ENCODE measurements around the gene SCGB1A1. TPM values are rescaled to one million over a fixed set of nuclear protein-coding genes. Genes with fewer than 3 reads are reported as not detected.

SCGB1A1 gene
- total and polyA plus RNA-seq, 2 of the 13 experiments (the other 11 are each of a cell fraction or from before 2014, with no cell fraction given), result not detected

DNA sequence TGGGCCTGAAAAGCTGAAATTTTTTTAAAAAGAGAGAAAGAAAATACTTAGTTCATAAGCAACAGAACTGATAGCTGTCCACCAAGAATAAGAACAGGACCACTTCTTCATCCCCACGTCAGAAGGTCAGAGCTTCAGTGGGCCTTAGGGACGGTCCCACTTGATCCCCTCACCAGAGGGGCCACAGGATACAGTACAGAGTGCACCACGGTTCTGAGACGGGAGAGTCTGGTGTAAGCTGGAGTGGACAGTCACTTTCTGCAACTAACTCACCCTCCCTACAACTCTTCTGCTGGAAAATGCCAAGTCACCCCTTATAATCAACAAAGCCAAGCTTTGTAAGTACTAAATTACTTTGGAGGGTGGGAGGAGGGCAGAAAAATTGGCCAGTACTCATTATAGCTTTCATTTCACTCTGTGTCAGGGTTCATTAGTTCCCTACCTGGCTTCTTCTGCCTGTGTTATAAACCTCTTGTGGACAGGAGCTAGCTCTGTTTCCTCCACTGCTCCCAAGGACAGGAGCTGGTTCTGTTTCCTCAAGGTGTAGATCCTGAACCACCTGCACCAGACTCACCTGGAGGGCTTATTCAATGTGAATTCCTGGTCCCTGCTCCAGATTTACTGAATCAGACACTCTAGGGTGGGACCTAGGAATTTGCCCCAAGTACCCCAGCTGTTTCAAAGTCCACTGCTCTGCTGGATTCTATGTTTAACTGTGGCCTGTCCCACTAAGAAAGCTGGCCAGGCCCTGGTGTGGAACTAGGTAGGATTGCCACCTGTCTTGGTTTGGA, 39.6 kb downstream of the SCGB1A1 start (continued):
- TF ChIP-seq, protein P1, sequence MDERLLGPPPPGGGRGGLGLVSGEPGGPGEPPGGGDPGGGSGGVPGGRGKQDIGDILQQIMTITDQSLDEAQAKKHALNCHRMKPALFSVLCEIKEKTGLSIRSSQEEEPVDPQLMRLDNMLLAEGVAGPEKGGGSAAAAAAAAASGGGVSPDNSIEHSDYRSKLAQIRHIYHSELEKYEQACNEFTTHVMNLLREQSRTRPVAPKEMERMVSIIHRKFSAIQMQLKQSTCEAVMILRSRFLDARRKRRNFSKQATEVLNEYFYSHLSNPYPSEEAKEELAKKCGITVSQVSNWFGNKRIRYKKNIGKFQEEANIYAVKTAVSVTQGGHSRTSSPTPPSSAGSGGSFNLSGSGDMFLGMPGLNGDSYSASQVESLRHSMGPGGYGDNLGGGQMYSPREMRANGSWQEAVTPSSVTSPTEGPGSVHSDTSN (CRISPR knock-in tag; IDR thresholded peaks at IDR 0.05), result no peak
- TF ChIP-seq MAFF (IDR thresholded peaks at IDR 0.05; ENCODE audit: low read depth, low read length) (0 out of 2 replicates have a peak, but pooled peaks have one; percentile 23), ZNF557 (CRISPR knock-in tag; IDR thresholded peaks at IDR 0.05) (no peak), ATF7 (IDR thresholded peaks at IDR 0.05) (no peak), ATF7 (CRISPR knock-in tag; IDR thresholded peaks at IDR 0.05) (no peak), ARNTL (CRISPR knock-in tag; IDR thresholded peaks at IDR 0.05) (no peak), TP53 (CRISPR knock-in tag; conservative IDR thresholded peaks at IDR 0.05) (no peak), ZFAT (CRISPR knock-in tag; conservative IDR thresholded peaks at IDR 0.05) (no peak), ZNF891 (CRISPR knock-in tag; IDR thresholded peaks at IDR 0.05) (no peak), ZNF546 (CRISPR knock-in tag; conservative IDR thresholded peaks at IDR 0.05) (no peak), ZEB1 (IDR thresholded peaks at IDR 0.05; ENCODE audit: insufficient replicate concordance, low read depth) (peak; percentile 39), NFE2L2 (IDR thresholded peaks at IDR 0.05; ENCODE audit: low read length) (peak; percentile 80), ZNF343 (CRISPR knock-in tag; IDR thresholded peaks at IDR 0.05) (no peak), ZNF207 (IDR thresholded peaks at IDR 0.05; ENCODE audit: borderline replicate concordance) (no peak), ATM (IDR thresholded peaks at IDR 0.05; ENCODE audit: borderline replicate concordance) (no peak), MXI1 (IDR thresholded peaks at IDR 0.05; ENCODE audit: borderline replicate concordance, low read depth, low read length) (no peak), TBP (CRISPR knock-in tag; IDR thresholded peaks at IDR 0.05) (no peak), TCF12 (IDR thresholded peaks at IDR 0.05) (no peak), TCF12 (CRISPR knock-in tag; IDR thresholded peaks at IDR 0.05) (no peak), SRF (IDR thresholded peaks at IDR 0.05; ENCODE audit: low read depth, low read length) (no peak), GATAD2A (CRISPR knock-in tag; IDR thresholded peaks at IDR 0.05) (0 out of 2 replicates have a peak, but pooled peaks have one; percentile 27), ZNF354B (CRISPR knock-in tag; IDR thresholded peaks at IDR 0.05) (no peak)
- TF ChIP-seq, protein P2, sequence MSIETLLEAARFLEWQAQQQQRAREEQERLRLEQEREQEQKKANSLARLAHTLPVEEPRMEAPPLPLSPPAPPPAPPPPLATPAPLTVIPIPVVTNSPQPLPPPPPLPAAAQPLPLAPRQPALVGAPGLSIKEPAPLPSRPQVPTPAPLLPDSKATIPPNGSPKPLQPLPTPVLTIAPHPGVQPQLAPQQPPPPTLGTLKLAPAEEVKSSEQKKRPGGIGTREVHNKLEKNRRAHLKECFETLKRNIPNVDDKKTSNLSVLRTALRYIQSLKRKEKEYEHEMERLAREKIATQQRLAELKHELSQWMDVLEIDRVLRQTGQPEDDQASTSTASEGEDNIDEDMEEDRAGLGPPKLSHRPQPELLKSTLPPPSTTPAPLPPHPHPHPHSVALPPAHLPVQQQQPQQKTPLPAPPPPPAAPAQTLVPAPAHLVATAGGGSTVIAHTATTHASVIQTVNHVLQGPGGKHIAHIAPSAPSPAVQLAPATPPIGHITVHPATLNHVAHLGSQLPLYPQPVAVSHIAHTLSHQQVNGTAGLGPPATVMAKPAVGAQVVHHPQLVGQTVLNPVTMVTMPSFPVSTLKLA (IDR thresholded peaks at IDR 0.05), result no peak
- TF ChIP-seq, protein P3, sequence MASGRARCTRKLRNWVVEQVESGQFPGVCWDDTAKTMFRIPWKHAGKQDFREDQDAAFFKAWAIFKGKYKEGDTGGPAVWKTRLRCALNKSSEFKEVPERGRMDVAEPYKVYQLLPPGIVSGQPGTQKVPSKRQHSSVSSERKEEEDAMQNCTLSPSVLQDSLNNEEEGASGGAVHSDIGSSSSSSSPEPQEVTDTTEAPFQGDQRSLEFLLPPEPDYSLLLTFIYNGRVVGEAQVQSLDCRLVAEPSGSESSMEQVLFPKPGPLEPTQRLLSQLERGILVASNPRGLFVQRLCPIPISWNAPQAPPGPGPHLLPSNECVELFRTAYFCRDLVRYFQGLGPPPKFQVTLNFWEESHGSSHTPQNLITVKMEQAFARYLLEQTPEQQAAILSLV (CRISPR knock-in tag; IDR thresholded peaks at IDR 0.05; ENCODE audit: borderline replicate concordance), result no peak
